OCI-LY3 (cell line): ENCODE data around the gene EPC2.
"Not testable (repeated sequence)": the region's sequence is repeated elsewhere in the genome, so short reads cannot be mapped to it uniquely, and the experiment has no call there.

Experiments used
- H2AFZ ChIP-seq: fragments of 200-600, 300-600 bp; shearing (Covaris generic); 2 replicates; pipeline ENCODE4 v1.6.0; 2014; ENCODE audit warnings: antibody characterized with exemption, low read depth, low read length
- H3K27ac ChIP-seq: fragments of 200-600, 300-600 bp; sonication (generic); 2 replicates; pipeline ENCODE4 v1.5.1; 2014; ENCODE audit warnings: mild to moderate bottlenecking, low read length, moderate library complexity, mixed read lengths
- H3K27me3 ChIP-seq: fragments of 200-600, 300-600 bp; sonication (generic); 2 replicates; pipeline ENCODE4 v1.6.1; 2014; ENCODE audit warnings: low read depth, low read length, mixed read lengths
- H3K36me3 ChIP-seq: fragments of 200-600, 300-600 bp; sonication (generic); replicated peaks from 2 replicates; pipeline ENCODE3; 2014; ENCODE audit warnings: low read depth, low read length, mixed read lengths
- H3K4me1 ChIP-seq: fragments of 300-600, 200-600 bp; sonication (generic); 2 replicates; pipeline ENCODE4 v1.6.1; 2014; ENCODE audit warnings: low read length, mixed read lengths
- H3K4me2 ChIP-seq: fragments of 200-600, 300-600 bp; sonication (generic); 2 replicates; pipeline ENCODE4 v1.6.1; 2014; ENCODE audit warnings: low read length, mixed read lengths
- H3K4me3 ChIP-seq: fragments of 300-600, 200-600 bp; sonication (generic); 2 replicates; pipeline ENCODE4 v1.5.1; 2014; ENCODE audit warnings: antibody characterized with exemption, mild to moderate bottlenecking, low read length, moderate library complexity
- H3K79me2 ChIP-seq: fragments of 300-600, 200-600 bp; shearing (Covaris generic); 2 replicates; pipeline ENCODE4 v1.6.1; 2014; ENCODE audit warnings: mild to moderate bottlenecking, low read length, mixed read lengths
- H3K9ac ChIP-seq: fragments of 300-600, 200-600 bp; shearing (Covaris generic); 2 replicates; pipeline ENCODE4 v1.6.0; 2014; ENCODE audit warnings: mild to moderate bottlenecking, low read length, moderate library complexity
- H3K9me3 ChIP-seq: fragments of 200-600, 300-600 bp; shearing (Covaris generic); 2 replicates; pipeline ENCODE4 v1.6.1; 2014; ENCODE audit warnings: low read length, mixed read lengths; ENCODE audit not compliant: insufficient read depth
- H4K20me1 ChIP-seq: fragments of 200-600, 300-600 bp; sonication (generic); 2 replicates; pipeline ENCODE4 v1.6.1; 2016; ENCODE audit warnings: low read length, mixed read lengths; ENCODE audit not compliant: insufficient read depth
- EZH2phosphoT487 ChIP-seq: fragments of 200-600 bp; shearing (Covaris generic); IDR thresholded peaks from 2 replicates; pipeline ENCODE4 v1.6.1; 2018; ENCODE audit warnings: antibody characterized with exemption, mixed run types, low read depth
- TF ChIP-seq, protein P1 (sequence below): fragments of 200-600, 300-600 bp; sonication (generic); IDR thresholded peaks from 2 replicates; pipeline ENCODE4 v1.5.1; 2014; ENCODE audit warnings: antibody characterized with exemption, low read length, low read depth

The EPC2 gene

GRCh38 chr2:148654435-148654834 lies 9.9 kb downstream of the EPC2 start:
- H3K4me1 ChIP-seq, result peaks cover 35% of the 10 kb centered on the region
- peaks cover 96% of the 10 kb centered on the region for H4K20me1 ChIP-seq
- no peak for TF ChIP-seq EZH2phosphoT487
- TF ChIP-seq, protein P1, sequence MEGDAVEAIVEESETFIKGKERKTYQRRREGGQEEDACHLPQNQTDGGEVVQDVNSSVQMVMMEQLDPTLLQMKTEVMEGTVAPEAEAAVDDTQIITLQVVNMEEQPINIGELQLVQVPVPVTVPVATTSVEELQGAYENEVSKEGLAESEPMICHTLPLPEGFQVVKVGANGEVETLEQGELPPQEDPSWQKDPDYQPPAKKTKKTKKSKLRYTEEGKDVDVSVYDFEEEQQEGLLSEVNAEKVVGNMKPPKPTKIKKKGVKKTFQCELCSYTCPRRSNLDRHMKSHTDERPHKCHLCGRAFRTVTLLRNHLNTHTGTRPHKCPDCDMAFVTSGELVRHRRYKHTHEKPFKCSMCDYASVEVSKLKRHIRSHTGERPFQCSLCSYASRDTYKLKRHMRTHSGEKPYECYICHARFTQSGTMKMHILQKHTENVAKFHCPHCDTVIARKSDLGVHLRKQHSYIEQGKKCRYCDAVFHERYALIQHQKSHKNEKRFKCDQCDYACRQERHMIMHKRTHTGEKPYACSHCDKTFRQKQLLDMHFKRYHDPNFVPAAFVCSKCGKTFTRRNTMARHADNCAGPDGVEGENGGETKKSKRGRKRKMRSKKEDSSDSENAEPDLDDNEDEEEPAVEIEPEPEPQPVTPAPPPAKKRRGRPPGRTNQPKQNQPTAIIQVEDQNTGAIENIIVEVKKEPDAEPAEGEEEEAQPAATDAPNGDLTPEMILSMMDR, result no peak

GRCh38 chr2:148656516-148656915 lies 12.0 kb downstream of the EPC2 start:
- TF ChIP-seq, protein P1, result no peak
- TF ChIP-seq EZH2phosphoT487, result no peak
- H3K36me3 ChIP-seq, result no peaks in the 10 kb centered on the region
- peaks cover 86% of the 10 kb centered on the region for H4K20me1 ChIP-seq
- no peak overlapping the region for H3K4me2 ChIP-seq
- peaks cover 31% of the 10 kb centered on the region for H3K4me1 ChIP-seq
- no peak overlapping the region for H3K27ac ChIP-seq
- peaks cover 100% of the 10 kb centered on the region for H3K79me2 ChIP-seq
- no peak overlapping the region for H2AFZ ChIP-seq
- H3K9me3 ChIP-seq, result no peaks in the 10 kb centered on the region
- H3K4me3 ChIP-seq, result no peak overlapping the region
- no peaks in the 10 kb centered on the region for H3K27me3 ChIP-seq
- no peak overlapping the region for H3K9ac ChIP-seq

More at GRCh38 chr2:148654435-148654834, 9.9 kb downstream of the EPC2 start:
- no peaks in the 10 kb centered on the region for H3K9me3 ChIP-seq
- no peak overlapping the region for H3K27ac ChIP-seq
- H3K27me3 ChIP-seq, result no peaks in the 10 kb centered on the region
- no peak overlapping the region for H3K9ac ChIP-seq
- H3K79me2 ChIP-seq, result peaks cover 100% of the 10 kb centered on the region
- H3K4me3 ChIP-seq, result no peak overlapping the region
- H3K36me3 ChIP-seq, result no peaks in the 10 kb centered on the region
- H2AFZ ChIP-seq, result no peak overlapping the region
- H3K4me2 ChIP-seq, result no peak overlapping the region

GRCh38 chr2:148658807-148659722 lies 14.5 kb downstream of the EPC2 start:
- peak overlapping the region; percentile 13; the same call in 1 of the 2 replicates for H3K4me2 ChIP-seq
- H3K79me2 ChIP-seq, result peaks cover 87% of the 10 kb centered on the region
- no peak for TF ChIP-seq EZH2phosphoT487
- TF ChIP-seq, protein P1, result no peak
- H3K4me3 ChIP-seq, result no peak overlapping the region
- no peak overlapping the region for H3K9ac ChIP-seq
- peaks cover 8% of the 10 kb centered on the region for H3K4me1 ChIP-seq
- no peak overlapping the region for H2AFZ ChIP-seq
- no peak overlapping the region for H3K27ac ChIP-seq
- H3K9me3 ChIP-seq, result no peaks in the 10 kb centered on the region
- peaks cover 62% of the 10 kb centered on the region for H4K20me1 ChIP-seq
- no peaks in the 10 kb centered on the region for H3K27me3 ChIP-seq
- no peaks in the 10 kb centered on the region for H3K36me3 ChIP-seq

GRCh38 chr2:148660999-148661398 lies 16.4 kb downstream of the EPC2 start:
- H3K27me3 ChIP-seq, result no peaks in the 10 kb centered on the region
- peaks cover 87% of the 10 kb centered on the region for H3K79me2 ChIP-seq
- H3K4me2 ChIP-seq, result no peak overlapping the region
- no peaks in the 10 kb centered on the region for H3K9me3 ChIP-seq
- TF ChIP-seq, protein P1, result no peak
- TF ChIP-seq EZH2phosphoT487, result no peak
- no peak overlapping the region for H2AFZ ChIP-seq
- H3K4me1 ChIP-seq, result peaks cover 7% of the 10 kb centered on the region
- H3K9ac ChIP-seq, result no peak overlapping the region
- H3K36me3 ChIP-seq, result no peaks in the 10 kb centered on the region
- H3K4me3 ChIP-seq, result no peak overlapping the region
- peaks cover 58% of the 10 kb centered on the region for H4K20me1 ChIP-seq
- H3K27ac ChIP-seq, result no peak overlapping the region

GRCh38 chr2:148662332-148662731 lies 17.8 kb downstream of the EPC2 start:
- H3K9me3 ChIP-seq, H3K4me1 ChIP-seq, H3K4me3 ChIP-seq, H3K27ac ChIP-seq, H3K9ac ChIP-seq, H3K4me2 ChIP-seq, H3K27me3 ChIP-seq, H3K36me3 ChIP-seq, H2AFZ ChIP-seq: not testable (repeated sequence)
- peaks cover 87% of the 10 kb centered on the region for H3K79me2 ChIP-seq
- peaks cover 58% of the 10 kb centered on the region for H4K20me1 ChIP-seq
